CD4-positive, CD25-positive, alpha-beta regulatory T cell (primary cell): ENCODE measurements around the gene RHBDL3. TPM values are rescaled to one million over a fixed set of nuclear protein-coding genes. Genes with fewer than 3 reads are reported as not detected.
"Not testable (repeated sequence)": the region's sequence is repeated elsewhere in the genome, so short reads cannot be mapped to it uniquely, and the experiment has no call there.

Source experiments
- ATAC-seq, 2 donors: fragments of 150-1000 bp; cut with Tn5 transposase; one replicate each; pipeline ENCODE4 v1.10.0; 2021; ENCODE audit warnings: low read depth in 2 of 2, moderate number of reproducible peaks in 2 of 2, moderate library complexity in 1 of 2
- DNase-seq, 3 donors: peaks; one replicate each; pipeline versions ENCODE4 v3.0.0 to v3.0.0-alpha.2; 2012 to 2022; ENCODE audit warnings: mixed read lengths in 1 of 3
- H3K27ac ChIP-seq: one replicate; pipeline ENCODE4 v1.7.0; 2013; ENCODE audit warnings: mild to moderate bottlenecking, low read length; ENCODE audit not compliant: insufficient read depth, poor library complexity, severe bottlenecking
- H3K27me3 ChIP-seq: one replicate; pipeline ENCODE4 v1.7.0; 2013; ENCODE audit warnings: low read length; ENCODE audit not compliant: control insufficient read depth, insufficient read depth
- H3K36me3 ChIP-seq: one replicate; pipeline ENCODE4 v1.7.0; 2013; ENCODE audit warnings: mild to moderate bottlenecking, low read length, moderate library complexity; ENCODE audit not compliant: control insufficient read depth, insufficient read depth
- H3K4me1 ChIP-seq: 2 replicates; pipeline ENCODE4 v1.7.0; 2013; ENCODE audit warnings: mild to moderate bottlenecking, low read length; ENCODE audit not compliant: insufficient read depth, control insufficient read depth, poor library complexity, severe bottlenecking
- H3K4me3 ChIP-seq: one replicate; pipeline ENCODE4 v1.7.0; 2013; ENCODE audit warnings: low read depth, mild to moderate bottlenecking, low read length, moderate library complexity
- H3K9me3 ChIP-seq, 2 experiments: 1 replicate in 1 of 2; 2 replicates in 1 of 2; pipeline ENCODE4 v1.7.0; 2013; ENCODE audit warnings: low read length in 2 of 2, mild to moderate bottlenecking in 1 of 2, moderate library complexity in 1 of 2; ENCODE audit not compliant: control insufficient read depth in 2 of 2
- H3K27ac Mint-ChIP-seq, 3 donors: one replicate each; pipeline ENCODE4 v1.8.0; 2020 to 2022; ENCODE audit warnings: mild to moderate bottlenecking in 3 of 3, mixed read lengths in 3 of 3, moderate library complexity in 2 of 3
- H3K27me3 Mint-ChIP-seq: one replicate; pipeline ENCODE4 v1.8.0; 2022; ENCODE audit warnings: mild to moderate bottlenecking, mixed read lengths
- H3K36me3 Mint-ChIP-seq: one replicate; pipeline ENCODE4 v1.8.0; 2020; ENCODE audit warnings: mixed read lengths
- H3K4me1 Mint-ChIP-seq, 4 donors: one replicate each; pipeline ENCODE4 v1.8.0; 2020 to 2022; ENCODE audit warnings: mixed read lengths in 4 of 4, mild to moderate bottlenecking in 1 of 4
- H3K4me3 Mint-ChIP-seq, 4 donors: one replicate each; pipeline ENCODE4 v1.8.0; 2020 to 2022; ENCODE audit warnings: mild to moderate bottlenecking in 4 of 4, mixed read lengths in 4 of 4, moderate library complexity in 3 of 4
- H3K9me3 Mint-ChIP-seq, 7 donors: one replicate each; pipeline ENCODE4 v1.8.0; 2020 to 2022; ENCODE audit warnings: mixed read lengths in 7 of 7, mild to moderate bottlenecking in 3 of 7, moderate library complexity in 2 of 7
- polyA plus RNA-seq, 4 donors: library from polyadenylated mRNA; unstranded; fragments of 300-500 nt; fragmentation: Illumina TruSeq; gene quantifications; one replicate each; pipeline ENCODE4 v1.2.3, GENCODE V29; 2021
- total RNA-seq: library from RNA; stranded (reverse); gene quantifications from one replicate; pipeline ENCODE4 v1.2.3, GENCODE V29; 2022

Gene RHBDL3
- total and polyA plus RNA-seq, 5 donors from 2014 or later: not detected

- H3K36me3 Mint-ChIP-seq: no peaks in the 10 kb centered on the region
- Histone ChIP-seq H3K27me3 (no peaks in the 10 kb centered on the region), H3K36me3 (no peaks in the 10 kb centered on the region), H3K4me1 (no peaks in the 10 kb centered on the region), H3K4me3 (no peak overlapping the region), H3K9me3 (no peaks in the 10 kb centered on the region), H3K27ac (no peak overlapping the region)
- no peaks in the 10 kb centered on the region for H3K27me3 Mint-ChIP-seq
- H3K4me1 Mint-ChIP-seq: no peaks in the 10 kb centered on the region
- H3K9me3 Mint-ChIP-seq: peaks cover 0 to 2% (median 0%) of the 10 kb centered on the region in 7 donors
- DNase-seq (no peak), ATAC-seq (no peak)
- H3K4me3 Mint-ChIP-seq: no peak overlapping the region
- peak overlapping the region in 1 of 3 donors; percentile 82 for H3K27ac Mint-ChIP-seq
These were observed 38.2 kb downstream of the RHBDL3 start for GRCh38 chr17:32303781-32304288.

DNA sequence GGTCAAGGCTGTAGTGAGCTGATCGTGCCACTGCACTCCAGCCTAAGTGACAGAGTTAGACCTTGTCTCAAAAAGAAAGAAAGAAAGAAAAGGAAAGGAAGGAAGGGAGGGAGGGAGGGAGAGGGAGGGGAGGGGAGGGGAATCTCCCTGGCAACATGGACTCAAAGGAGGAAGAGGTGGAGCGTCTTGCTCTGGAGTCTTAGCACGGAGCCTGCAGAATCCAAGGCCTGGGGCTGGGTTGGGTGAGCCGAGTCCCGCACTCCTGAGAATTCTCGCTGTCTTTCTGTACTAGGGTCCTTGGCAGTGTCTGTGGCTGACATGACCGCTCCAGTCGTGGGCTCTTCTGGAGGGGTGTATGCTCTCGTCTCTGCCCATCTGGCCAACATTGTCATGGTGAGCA is 39.4 kb downstream of the RHBDL3 start:
- Mint-ChIP-seq H3K27me3 (no peaks in the 10 kb centered on the region), H3K4me1 (no peaks in the 10 kb centered on the region), H3K4me3 (no peak overlapping the region), H3K36me3 (no peaks in the 10 kb centered on the region), H3K27ac (no peak overlapping the region), H3K9me3 (peaks cover 0 to 2% (median 0%) of the 10 kb centered on the region in 7 donors)
- ATAC-seq (no peak), DNase-seq (no peak)
- H3K27me3 ChIP-seq: no peaks in the 10 kb centered on the region
- H3K4me3 ChIP-seq: no peak overlapping the region
- H3K36me3 ChIP-seq: no peaks in the 10 kb centered on the region
- H3K4me1 ChIP-seq: no peaks in the 10 kb centered on the region
- H3K9me3 ChIP-seq: no peaks in the 10 kb centered on the region
- no peak overlapping the region for H3K27ac ChIP-seq

DNA sequence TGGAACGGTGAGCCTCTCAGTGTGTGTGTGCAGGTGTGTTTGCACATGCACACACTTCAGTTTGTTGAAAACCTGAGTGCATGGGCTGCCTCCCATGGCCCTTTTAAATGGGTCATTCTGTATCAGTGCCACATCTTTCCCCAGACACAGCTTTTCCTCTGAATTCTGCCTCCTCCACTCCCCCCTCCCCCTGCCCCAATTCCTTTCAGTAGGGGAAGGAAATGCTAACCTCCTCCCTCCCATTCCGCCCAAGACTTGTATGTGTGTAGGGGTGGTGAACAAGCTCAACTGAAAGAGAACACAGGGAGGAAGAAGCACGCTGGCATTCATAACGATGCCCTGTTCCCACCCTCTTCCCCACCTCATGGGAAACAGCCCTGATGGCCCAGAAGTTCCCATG is 42.0 kb downstream of the RHBDL3 start:
- Histone ChIP-seq H3K36me3 (no peaks in the 10 kb centered on the region), H3K4me3 (no peak overlapping the region), H3K27me3 (no peaks in the 10 kb centered on the region), H3K27ac (no peak overlapping the region), H3K9me3 (no peaks in the 10 kb centered on the region), H3K4me1 (no peaks in the 10 kb centered on the region)
- H3K27ac Mint-ChIP-seq: no peak overlapping the region
- ATAC-seq (no peak), DNase-seq (no peak)
- no peaks in the 10 kb centered on the region for H3K4me1 Mint-ChIP-seq
- no peak overlapping the region for H3K4me3 Mint-ChIP-seq
- no peaks in the 10 kb centered on the region for H3K27me3 Mint-ChIP-seq
- no peaks in the 10 kb centered on the region for H3K36me3 Mint-ChIP-seq
- H3K9me3 Mint-ChIP-seq: peaks cover 0 to 2% (median 0%) of the 10 kb centered on the region in 7 donors

- Mint-ChIP-seq H3K27me3 (peaks cover 14% of the 10 kb centered on the region), H3K4me3 (no peak overlapping the region), H3K4me1 (no peaks in the 10 kb centered on the region), H3K36me3 (no peaks in the 10 kb centered on the region), H3K9me3 (peaks cover 0 to 2% (median 0%) of the 10 kb centered on the region in 7 donors), H3K27ac (no peak overlapping the region)
- Histone ChIP-seq H3K27me3 (peaks cover 3% of the 10 kb centered on the region), H3K4me1 (no peaks in the 10 kb centered on the region), H3K4me3 (no peak overlapping the region), H3K36me3 (no peaks in the 10 kb centered on the region), H3K27ac (no peak overlapping the region), H3K9me3 (no peaks in the 10 kb centered on the region)
- DNase-seq (no peak), ATAC-seq (no peak)
These were observed 45.5 kb downstream of the RHBDL3 start for GRCh38 chr17:32311028-32311536.

DNA sequence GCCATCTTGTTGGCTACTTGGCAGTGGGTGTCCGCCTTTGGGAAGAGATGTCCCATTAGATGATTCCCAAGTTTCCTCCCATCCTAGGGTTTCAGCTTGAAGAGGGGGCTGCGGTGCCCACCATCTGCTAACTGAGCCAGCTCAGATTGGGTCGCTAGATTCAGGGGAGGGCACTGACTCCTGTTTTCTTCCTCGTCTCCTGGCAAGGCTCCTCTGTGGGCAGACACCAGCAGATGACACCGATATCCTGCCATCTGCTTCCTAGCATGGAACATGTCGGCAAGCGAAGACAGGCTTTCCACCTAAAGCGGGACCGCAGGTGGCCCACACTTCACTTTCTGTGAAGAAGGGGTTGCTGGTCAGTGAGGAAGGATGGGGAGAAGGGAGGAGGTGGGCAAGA is 49.0 kb downstream of the RHBDL3 start:
- no peaks in the 10 kb centered on the region for H3K9me3 ChIP-seq
- ATAC-seq: no peak

GRCh38 chr17:32315171-32315570 is 49.5 kb downstream of the RHBDL3 start:
- H3K4me3 Mint-ChIP-seq: no peak overlapping the region
- Histone ChIP-seq H3K4me1 (no peaks in the 10 kb centered on the region), H3K27me3 (peaks cover 4% of the 10 kb centered on the region), H3K36me3 (no peaks in the 10 kb centered on the region), H3K27ac (no peak overlapping the region), H3K9me3 (no peaks in the 10 kb centered on the region), H3K4me3 (no peak overlapping the region)
- no peaks in the 10 kb centered on the region for H3K36me3 Mint-ChIP-seq
- peaks cover 19% of the 10 kb centered on the region for H3K27me3 Mint-ChIP-seq
- H3K4me1 Mint-ChIP-seq: peaks cover 0 to 4% (median 0%) of the 10 kb centered on the region in 4 donors
- peaks cover 0 to 2% (median 0%) of the 10 kb centered on the region in 7 donors for H3K9me3 Mint-ChIP-seq
- no peak for ATAC-seq
- H3K27ac Mint-ChIP-seq: no peak overlapping the region
- no peak for DNase-seq

More for the DNA sequence above, 49.0 kb downstream of the RHBDL3 start:
- Histone ChIP-seq H3K4me1 (no peaks in the 10 kb centered on the region), H3K27me3 (peaks cover 4% of the 10 kb centered on the region), H3K27ac (no peak overlapping the region), H3K36me3 (no peaks in the 10 kb centered on the region), H3K4me3 (no peak overlapping the region)
- peaks cover 0 to 4% (median 0%) of the 10 kb centered on the region in 4 donors for H3K4me1 Mint-ChIP-seq
- H3K36me3 Mint-ChIP-seq: no peaks in the 10 kb centered on the region
- no peak for DNase-seq
- peaks cover 0 to 2% (median 0%) of the 10 kb centered on the region in 7 donors for H3K9me3 Mint-ChIP-seq
- no peak overlapping the region for H3K4me3 Mint-ChIP-seq
- peaks cover 18% of the 10 kb centered on the region for H3K27me3 Mint-ChIP-seq
- no peak overlapping the region for H3K27ac Mint-ChIP-seq

DNA sequence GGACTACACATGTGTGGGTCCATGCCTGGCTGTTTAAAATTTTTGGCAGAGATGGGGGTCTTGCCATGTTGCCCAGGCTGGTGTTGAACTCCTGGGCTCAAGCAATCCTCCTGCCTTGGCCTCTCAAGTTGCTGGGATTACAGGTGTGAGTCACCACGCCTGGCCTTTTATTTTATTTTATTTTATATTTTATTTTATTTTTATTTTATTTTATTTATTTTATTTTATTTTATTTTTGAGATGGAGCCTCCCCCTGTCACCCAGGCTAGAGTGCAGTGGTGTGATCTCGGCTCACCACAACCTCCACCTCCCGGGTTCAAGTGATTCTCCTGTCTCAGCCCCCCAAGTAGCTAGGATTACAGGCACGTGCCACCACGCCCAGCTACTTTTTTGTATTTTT is 51.0 kb downstream of the RHBDL3 start:
- not testable (repeated sequence) for H3K9me3 Mint-ChIP-seq, ATAC-seq, H3K27ac ChIP-seq, H3K27me3 ChIP-seq, H3K36me3 ChIP-seq, H3K4me3 ChIP-seq, H3K36me3 Mint-ChIP-seq, H3K27ac Mint-ChIP-seq, H3K4me3 Mint-ChIP-seq, DNase-seq, H3K4me1 Mint-ChIP-seq, H3K4me1 ChIP-seq, H3K9me3 ChIP-seq
- peaks cover 19% of the 10 kb centered on the region for H3K27me3 Mint-ChIP-seq

DNA sequence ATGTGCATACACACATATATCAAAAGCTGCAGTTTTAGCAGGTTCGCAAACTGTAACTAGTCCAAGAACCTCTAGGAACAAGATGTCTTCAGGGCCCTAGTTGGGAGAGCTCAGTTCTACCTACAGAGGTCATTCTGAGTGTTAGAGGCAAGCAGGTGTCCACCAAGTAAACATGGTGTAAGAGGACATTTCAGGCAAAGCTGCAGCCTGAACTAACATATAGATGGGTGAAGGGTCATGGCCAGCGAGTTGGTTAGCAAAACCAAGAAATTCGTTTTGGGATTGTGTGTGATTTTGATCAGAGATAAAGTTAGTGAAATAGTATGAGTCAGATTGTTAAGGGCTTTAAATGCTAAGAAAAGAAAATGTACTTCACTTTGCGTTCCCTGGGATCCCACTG is 51.7 kb downstream of the RHBDL3 start:
- H3K4me3 Mint-ChIP-seq: peak overlapping the region in 1 of 4 donors; percentile 59

More for the DNA sequence above, 51.7 kb downstream of the RHBDL3 start:
- Mint-ChIP-seq H3K27ac (no peak overlapping the region), H3K36me3 (no peaks in the 10 kb centered on the region), H3K4me1 (peaks cover 0 to 4% (median 0%) of the 10 kb centered on the region in 4 donors), H3K9me3 (peaks cover 0 to 2% (median 0%) of the 10 kb centered on the region in 7 donors), H3K27me3 (peaks cover 19% of the 10 kb centered on the region)
- Histone ChIP-seq H3K27ac (no peak overlapping the region), H3K4me1 (no peaks in the 10 kb centered on the region), H3K4me3 (no peak overlapping the region), H3K9me3 (no peaks in the 10 kb centered on the region), H3K36me3 (no peaks in the 10 kb centered on the region), H3K27me3 (peaks cover 4% of the 10 kb centered on the region)
- ATAC-seq: no peak
- DNase-seq: no peak
